SU-DHL-6 (cell line): ENCODE measurements around the gene CBX6.

Source experiments
- H2AFZ ChIP-seq: fragments of 200-600 bp; sonication (generic); 2 replicates; pipeline ENCODE4 v1.6.1; 2014; ENCODE audit warnings: low read depth, mild to moderate bottlenecking, moderate library complexity, mixed read lengths, antibody characterized with exemption, low read length; ENCODE audit not compliant: severe bottlenecking
- H3F3A ChIP-seq: fragments of 200-600 bp; shearing (Covaris generic); 2 replicates; pipeline ENCODE4 v1.6.0; 2016; ENCODE audit warnings: antibody characterized with exemption, mild to moderate bottlenecking; ENCODE audit not compliant: insufficient read depth
- H3K27ac ChIP-seq: fragments of 200-600 bp; sonication (generic); 2 replicates; pipeline ENCODE4 v1.5.1; 2016; ENCODE audit warnings: low read depth, mild to moderate bottlenecking, low read length, moderate library complexity, mixed read lengths
- H3K27me3 ChIP-seq: fragments of 200-600 bp; sonication (generic), shearing (Covaris generic); 2 replicates; pipeline ENCODE4 v1.6.0; 2014; ENCODE audit warnings: mild to moderate bottlenecking, low read length
- H3K36me3 ChIP-seq: fragments of 200-600 bp; sonication (generic); 2 replicates; pipeline ENCODE4 v1.6.1; 2014; ENCODE audit warnings: mild to moderate bottlenecking, low read length, mixed read lengths
- H3K4me2 ChIP-seq: fragments of 300-600, 200-600 bp; shearing (Covaris generic), sonication (generic); 2 replicates; pipeline ENCODE4 v1.6.0; 2014; ENCODE audit warnings: low read length, low read depth, mild to moderate bottlenecking; ENCODE audit not compliant: poor library complexity, severe bottlenecking
- H3K4me3 ChIP-seq: fragments of 200-600 bp; sonication (generic); 2 replicates; pipeline ENCODE4 v1.5.1; 2014; ENCODE audit warnings: antibody characterized with exemption, low read length, mild to moderate bottlenecking, mixed read lengths; ENCODE audit not compliant: insufficient read depth, poor library complexity, severe bottlenecking
- H3K79me2 ChIP-seq: fragments of 200-600 bp; sonication (generic); 2 replicates; pipeline ENCODE4 v1.6.1; 2014; ENCODE audit warnings: mild to moderate bottlenecking, low read length, moderate library complexity; ENCODE audit not compliant: insufficient read depth
- H3K9ac ChIP-seq: fragments of 200-600 bp; sonication (generic); 2 replicates; pipeline ENCODE4 v1.7.0; 2014; ENCODE audit warnings: mild to moderate bottlenecking, low read length
- H3K9me2 ChIP-seq: fragments of 200-600 bp; sonication (generic); replicated peaks from 2 replicates; pipeline ENCODE4 v1.6.1; 2014; ENCODE audit warnings: low read length; ENCODE audit not compliant: insufficient read depth
- H3K9me3 ChIP-seq: fragments of 200-600 bp; sonication (generic); 2 replicates; pipeline ENCODE4 v1.6.1; 2014; ENCODE audit warnings: low read length, mixed read lengths; ENCODE audit not compliant: insufficient read depth
- H4K20me1 ChIP-seq: fragments of 200-600 bp; sonication (generic); 2 replicates; pipeline ENCODE4 v1.6.1; 2014; ENCODE audit warnings: low read depth, mild to moderate bottlenecking, antibody characterized with exemption, low read length, moderate library complexity, mixed read lengths
- EZH2phosphoT487 ChIP-seq: fragments of 200-600 bp; sonication (generic), shearing (Covaris generic); conservative IDR thresholded peaks from 2 replicates; pipeline ENCODE4 v1.6.1; 2018; ENCODE audit warnings: mild to moderate bottlenecking, antibody characterized with exemption, low read length, moderate library complexity, mixed read lengths
- TF ChIP-seq, protein P1 (sequence below): fragments of 200-600 bp; sonication (generic); IDR thresholded peaks from one replicate; pipeline ENCODE4 v1.5.1; 2017; ENCODE audit warnings: antibody characterized with exemption, mild to moderate bottlenecking, low read length, moderate library complexity; ENCODE audit not compliant: insufficient read depth, poor library complexity, severe bottlenecking

Gene CBX6

DNA sequence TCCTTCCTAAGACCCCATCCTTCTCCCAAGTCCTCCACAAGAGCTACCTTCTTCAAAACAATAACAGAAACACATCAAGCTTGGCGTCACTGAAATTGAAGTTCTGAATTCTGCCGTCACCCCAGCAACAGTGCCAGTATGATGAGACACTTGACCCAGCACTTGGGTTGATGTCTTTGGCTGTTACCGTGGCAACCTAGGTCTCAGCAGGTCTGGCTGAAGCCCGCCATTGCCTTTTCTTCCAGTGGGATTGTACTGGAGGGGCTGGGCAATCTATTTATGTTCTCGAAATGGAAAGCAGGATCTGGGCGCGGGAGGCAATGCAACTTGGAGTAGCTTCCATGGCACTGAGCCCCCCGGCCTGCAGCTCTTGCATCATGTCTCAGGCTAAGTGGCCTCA, 52.0 kb downstream of the CBX6 start:
- TF ChIP-seq, protein P1, sequence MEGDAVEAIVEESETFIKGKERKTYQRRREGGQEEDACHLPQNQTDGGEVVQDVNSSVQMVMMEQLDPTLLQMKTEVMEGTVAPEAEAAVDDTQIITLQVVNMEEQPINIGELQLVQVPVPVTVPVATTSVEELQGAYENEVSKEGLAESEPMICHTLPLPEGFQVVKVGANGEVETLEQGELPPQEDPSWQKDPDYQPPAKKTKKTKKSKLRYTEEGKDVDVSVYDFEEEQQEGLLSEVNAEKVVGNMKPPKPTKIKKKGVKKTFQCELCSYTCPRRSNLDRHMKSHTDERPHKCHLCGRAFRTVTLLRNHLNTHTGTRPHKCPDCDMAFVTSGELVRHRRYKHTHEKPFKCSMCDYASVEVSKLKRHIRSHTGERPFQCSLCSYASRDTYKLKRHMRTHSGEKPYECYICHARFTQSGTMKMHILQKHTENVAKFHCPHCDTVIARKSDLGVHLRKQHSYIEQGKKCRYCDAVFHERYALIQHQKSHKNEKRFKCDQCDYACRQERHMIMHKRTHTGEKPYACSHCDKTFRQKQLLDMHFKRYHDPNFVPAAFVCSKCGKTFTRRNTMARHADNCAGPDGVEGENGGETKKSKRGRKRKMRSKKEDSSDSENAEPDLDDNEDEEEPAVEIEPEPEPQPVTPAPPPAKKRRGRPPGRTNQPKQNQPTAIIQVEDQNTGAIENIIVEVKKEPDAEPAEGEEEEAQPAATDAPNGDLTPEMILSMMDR = no peak
- TF ChIP-seq EZH2phosphoT487 = no peak
- Histone ChIP-seq H3K27ac (no peak overlapping the region), H3K27me3 (no peaks in the 10 kb centered on the region), H3K4me3 (no peak overlapping the region), H3K9me2 (no peaks in the 10 kb centered on the region), H2AFZ (no peak overlapping the region), H3F3A (no peaks in the 10 kb centered on the region), H3K79me2 (no peaks in the 10 kb centered on the region), H4K20me1 (no peaks in the 10 kb centered on the region), H3K36me3 (no peaks in the 10 kb centered on the region), H3K4me2 (no peak overlapping the region), H3K9ac (no peak overlapping the region), H3K9me3 (no peaks in the 10 kb centered on the region)

DNA sequence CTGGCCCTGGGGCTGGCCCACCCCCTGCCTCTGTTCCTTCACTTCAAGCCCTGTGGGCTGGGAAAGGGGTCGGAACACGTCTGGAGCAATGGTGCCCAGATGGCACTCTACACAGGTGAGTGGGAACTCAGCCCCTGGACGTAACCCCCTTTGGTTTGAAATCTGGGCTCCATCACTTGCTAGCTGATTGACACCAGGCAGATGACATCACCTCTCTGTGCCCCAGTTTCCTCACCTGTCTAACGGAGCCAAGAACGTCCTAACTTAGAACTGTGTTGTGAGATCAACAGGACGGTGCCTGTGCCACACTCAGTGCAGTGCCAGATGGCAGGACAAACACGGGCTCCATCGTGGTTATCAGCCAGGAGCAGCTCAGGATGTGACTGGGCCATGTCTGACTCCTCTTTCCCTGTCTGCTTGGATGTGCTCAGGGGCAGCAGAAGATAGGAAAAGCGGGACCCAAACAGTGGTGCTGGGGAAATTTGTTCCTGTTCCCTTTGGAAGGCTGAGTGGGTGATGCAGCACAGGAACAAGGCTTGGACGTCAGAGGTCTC, 52.6 kb downstream of the CBX6 start:
- no peak overlapping the region for H3K4me3 ChIP-seq
- no peaks in the 10 kb centered on the region for H3F3A ChIP-seq
- no peaks in the 10 kb centered on the region for H3K9me2 ChIP-seq
- H3K36me3 ChIP-seq = no peaks in the 10 kb centered on the region
- no peaks in the 10 kb centered on the region for H3K79me2 ChIP-seq
- no peak overlapping the region for H3K9ac ChIP-seq
- H3K9me3 ChIP-seq = no peaks in the 10 kb centered on the region
- H4K20me1 ChIP-seq = no peaks in the 10 kb centered on the region
- H3K27ac ChIP-seq = no peak overlapping the region
- H3K27me3 ChIP-seq = no peaks in the 10 kb centered on the region
- H2AFZ ChIP-seq = no peak overlapping the region
- TF ChIP-seq EZH2phosphoT487 = no peak
- TF ChIP-seq, protein P1 = no peak
- H3K4me2 ChIP-seq = no peak overlapping the region

DNA sequence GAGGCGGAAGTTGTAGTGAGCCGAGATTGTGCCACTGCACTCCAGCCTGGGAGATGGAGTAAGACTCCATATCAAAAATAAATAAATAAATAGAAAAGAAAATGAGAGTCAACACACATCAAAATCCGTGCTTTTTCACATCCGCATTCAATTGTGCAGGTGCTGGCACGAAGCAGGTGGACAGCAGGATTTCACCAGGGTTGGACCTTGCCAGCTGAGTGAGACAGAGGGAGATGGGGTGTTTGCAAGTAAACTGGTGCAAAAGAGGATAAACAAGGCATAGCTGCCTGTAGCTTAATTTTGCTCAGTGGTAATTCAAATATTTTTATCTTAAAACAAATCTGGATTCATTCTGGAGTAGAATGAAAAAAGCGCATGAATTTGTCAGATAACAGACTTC, 54.8 kb downstream of the CBX6 start:
- H3K4me3 ChIP-seq = no peak overlapping the region
- no peaks in the 10 kb centered on the region for H3K27me3 ChIP-seq
- no peaks in the 10 kb centered on the region for H3K79me2 ChIP-seq
- H3K9me2 ChIP-seq = no peaks in the 10 kb centered on the region
- no peaks in the 10 kb centered on the region for H4K20me1 ChIP-seq
- no peak overlapping the region for H3K4me2 ChIP-seq
- no peak overlapping the region for H3K27ac ChIP-seq
- no peaks in the 10 kb centered on the region for H3K9me3 ChIP-seq
- H3F3A ChIP-seq = no peaks in the 10 kb centered on the region
- TF ChIP-seq, protein P1 = no peak
- no peak for TF ChIP-seq EZH2phosphoT487
- no peaks in the 10 kb centered on the region for H3K36me3 ChIP-seq
- no peak overlapping the region for H3K9ac ChIP-seq
- no peak overlapping the region for H2AFZ ChIP-seq
